SK-N-SH treated with all-trans-retinoic acid at 6 μM for 48 hours (cell line): ENCODE results near the gene FHL1.
"Not testable (repeated sequence)": the region's sequence is repeated elsewhere in the genome, so short reads cannot be mapped to it uniquely, and the experiment has no call there.

ENCODE experiments used
- ATAC-seq: fragments of 200-7000 bp; cut with Tn5 transposase; 3 replicates; pipeline ENCODE4 v1.9.1; 2020; ENCODE audit warnings: mild to moderate bottlenecking, moderate library complexity
- ARNTL ChIP-seq: fragments of 450-650 bp; formaldehyde crosslinking; IDR thresholded peaks from 2 replicates; pipeline ENCODE4 v1.5.0; 2020; ENCODE audit warnings: low read depth, mild to moderate bottlenecking, moderate library complexity, borderline replicate concordance
- CREB5 ChIP-seq: fragments of 250-450 bp; sonication (Bioruptor Pico); IDR thresholded peaks from 2 replicates; pipeline ENCODE4 v1.5.1; 2020; ENCODE audit warnings: low read depth, mild to moderate bottlenecking, moderate library complexity
- CSDC2 ChIP-seq: fragments of 250-450 bp; sonication (Bioruptor Pico); IDR thresholded peaks from 2 replicates; pipeline ENCODE4 v1.5.0; 2020; ENCODE audit warnings: mild to moderate bottlenecking, moderate library complexity
- CSRNP3 ChIP-seq: fragments of 250-450 bp; sonication (Bioruptor Pico); IDR thresholded peaks from 2 replicates; pipeline ENCODE4 v1.5.1; 2021; ENCODE audit warnings: mild to moderate bottlenecking, moderate library complexity
- ESRRG ChIP-seq: fragments of 250-450 bp; sonication (Bioruptor Pico); IDR thresholded peaks from 2 replicates; pipeline ENCODE4 v1.6.1; 2021; ENCODE audit warnings: mild to moderate bottlenecking
- GLIS3 ChIP-seq: fragments of 250-450 bp; sonication (Bioruptor Pico); IDR thresholded peaks from 2 replicates; pipeline ENCODE4 v1.5.0; 2020; ENCODE audit warnings: mild to moderate bottlenecking, moderate library complexity
- ISL1 ChIP-seq: fragments of 250-450 bp; sonication (Bioruptor Pico); IDR thresholded peaks from 2 replicates; pipeline ENCODE4 v2.1.2; 2022; ENCODE audit warnings: mild to moderate bottlenecking, moderate library complexity
- OSR1 ChIP-seq: fragments of 250-450 bp; sonication (Bioruptor Pico); IDR thresholded peaks from 2 replicates; pipeline ENCODE4 v1.8.0; 2022; ENCODE audit warnings: moderate library complexity, mild to moderate bottlenecking, inconsistent platforms
- PATZ1 ChIP-seq: fragments of 250-450 bp; sonication (Bioruptor Pico); IDR thresholded peaks from 2 replicates; pipeline ENCODE4 v1.8.0; 2020; ENCODE audit warnings: mild to moderate bottlenecking, moderate library complexity, borderline replicate concordance
- POU6F1 ChIP-seq: fragments of 250-450 bp; sonication (Bioruptor Pico); IDR thresholded peaks from 2 replicates; pipeline ENCODE4 v1.8.0; 2021; ENCODE audit warnings: low read depth, mild to moderate bottlenecking, moderate library complexity, borderline replicate concordance
- PPARA ChIP-seq: fragments of 250-450 bp; sonication (Bioruptor Pico); IDR thresholded peaks from 2 replicates; pipeline ENCODE4 v1.5.0; 2020; ENCODE audit warnings: mild to moderate bottlenecking, borderline replicate concordance
- SNAI2 ChIP-seq: fragments of 250-450 bp; sonication (Bioruptor Pico); IDR thresholded peaks from 2 replicates; pipeline ENCODE4 v1.5.0; 2020; ENCODE audit warnings: mild to moderate bottlenecking, moderate library complexity
- TCF4 ChIP-seq: fragments of 250-450 bp; sonication (Bioruptor Pico); IDR thresholded peaks from 2 replicates; pipeline ENCODE4 v1.8.0; 2021; ENCODE audit warnings: mild to moderate bottlenecking, moderate library complexity, borderline replicate concordance
- TOX ChIP-seq: fragments of 250-450 bp; sonication (Bioruptor Pico); IDR thresholded peaks from 2 replicates; pipeline ENCODE4 v1.8.0; 2021; ENCODE audit warnings: mild to moderate bottlenecking, moderate library complexity, borderline replicate concordance
- TSHZ2 ChIP-seq: fragments of 250-450 bp; sonication (Bioruptor Pico); IDR thresholded peaks from 2 replicates; pipeline ENCODE4 v1.5.0; 2020; ENCODE audit warnings: mild to moderate bottlenecking, moderate library complexity
- ZC3H10 ChIP-seq: fragments of 250-450 bp; sonication (Bioruptor Pico); IDR thresholded peaks from 2 replicates; pipeline ENCODE4 v1.5.1; 2021; ENCODE audit warnings: mild to moderate bottlenecking, moderate library complexity
- ZFP3 ChIP-seq: fragments of 250-450 bp; sonication (Bioruptor Pico); IDR thresholded peaks from 2 replicates; pipeline ENCODE4 v1.5.0; 2020; ENCODE audit warnings: mild to moderate bottlenecking, moderate library complexity
- ZFP30 ChIP-seq: fragments of 450-650 bp; formaldehyde crosslinking; IDR thresholded peaks from 2 replicates; pipeline ENCODE4 v1.5.0; 2022; ENCODE audit warnings: mild to moderate bottlenecking, moderate library complexity
- ZNF565 ChIP-seq: fragments of 450-650 bp; formaldehyde crosslinking; conservative IDR thresholded peaks from 2 replicates; pipeline ENCODE4 v1.5.0; 2020; ENCODE audit warnings: low read depth, mild to moderate bottlenecking, moderate library complexity
- ZNF70 ChIP-seq: fragments of 450-650 bp; formaldehyde crosslinking; IDR thresholded peaks from 2 replicates; pipeline ENCODE4 v1.5.0; 2020; ENCODE audit warnings: mild to moderate bottlenecking, moderate library complexity
- ZNF8 ChIP-seq: fragments of 450-650 bp; formaldehyde crosslinking; IDR thresholded peaks from 2 replicates; pipeline ENCODE4 v1.5.0; 2020; ENCODE audit warnings: mild to moderate bottlenecking, moderate library complexity

FHL1 gene

GRCh38 chrX:136237074-136237473, 89.7 kb downstream of the FHL1 start:
- no peak for TF ChIP-seq ARNTL
- TF ChIP-seq ZFP30 (CRISPR knock-in tag) = no peak
- no peak for TF ChIP-seq CSRNP3 (CRISPR knock-in tag)
- TF ChIP-seq ESRRG (CRISPR knock-in tag) = no peak
- TF ChIP-seq ZFP3 (CRISPR knock-in tag) = no peak
- no peak for TF ChIP-seq SNAI2 (CRISPR knock-in tag)
- TF ChIP-seq TOX (CRISPR knock-in tag) = no peak
- no peak for TF ChIP-seq TSHZ2
- TF ChIP-seq PATZ1 = no peak
- no peak for ATAC-seq

- not testable (repeated sequence) for ATAC-seq
Measured at GRCh38 chrX:136237849-136238248, 90.5 kb downstream of the FHL1 start.

- no peak for ATAC-seq
- TF ChIP-seq TSHZ2 (no peak), ISL1 (CRISPR knock-in tag) (no peak), OSR1 (CRISPR knock-in tag) (no peak), ZFP30 (CRISPR knock-in tag) (no peak), ESRRG (CRISPR knock-in tag) (no peak), ZC3H10 (no peak), ZNF70 (no peak), CSDC2 (CRISPR knock-in tag) (no peak), POU6F1 (CRISPR knock-in tag) (no peak), ZNF8 (CRISPR knock-in tag) (no peak), ARNTL (no peak), CSRNP3 (CRISPR knock-in tag) (no peak), CREB5 (CRISPR knock-in tag) (no peak), TCF4 (CRISPR knock-in tag) (no peak), GLIS3 (CRISPR knock-in tag) (no peak), TOX (CRISPR knock-in tag) (no peak), SNAI2 (CRISPR knock-in tag) (no peak), ZNF565 (no peak), PPARA (CRISPR knock-in tag) (no peak), PATZ1 (no peak)
Measured at GRCh38 chrX:136246201-136246600, 98.9 kb downstream of the FHL1 start.
